ENCODE data around the gene SSR2. TPM values are rescaled to one million over a fixed set of nuclear protein-coding genes. Genes with fewer than 3 reads are reported as not detected.
"Not testable (repeated sequence)": the region's sequence is repeated elsewhere in the genome, so short reads cannot be mapped to it uniquely, and the experiment has no call there.

SSR2 gene
- total and polyA plus RNA-seq, 8 donors, result 67.1 to 354 (median 232) TPM

GRCh38 chr1:155996166-155996565 is 24.6 kb downstream of the SSR2 start:
- DNase-seq, result no peak
- peaks cover 0 to 6% (median 5%) of the 10 kb centered on the region in 4 donors for H3K4me1 ChIP-seq
- 45 to 59% (median 53%) methylated on average over 2 of the region's 2 CpGs for WGBS, 5 donors
- H3K9me3 ChIP-seq, result no peaks in the 10 kb centered on the region
- TF ChIP-seq POLR2A (IDR thresholded peaks at IDR 0.05) (no peak), EP300 (IDR thresholded peaks at IDR 0.05) (no peak), POLR2AphosphoS5 (IDR thresholded peaks at IDR 0.05) (no peak)
- TF ChIP-seq, protein P1, sequence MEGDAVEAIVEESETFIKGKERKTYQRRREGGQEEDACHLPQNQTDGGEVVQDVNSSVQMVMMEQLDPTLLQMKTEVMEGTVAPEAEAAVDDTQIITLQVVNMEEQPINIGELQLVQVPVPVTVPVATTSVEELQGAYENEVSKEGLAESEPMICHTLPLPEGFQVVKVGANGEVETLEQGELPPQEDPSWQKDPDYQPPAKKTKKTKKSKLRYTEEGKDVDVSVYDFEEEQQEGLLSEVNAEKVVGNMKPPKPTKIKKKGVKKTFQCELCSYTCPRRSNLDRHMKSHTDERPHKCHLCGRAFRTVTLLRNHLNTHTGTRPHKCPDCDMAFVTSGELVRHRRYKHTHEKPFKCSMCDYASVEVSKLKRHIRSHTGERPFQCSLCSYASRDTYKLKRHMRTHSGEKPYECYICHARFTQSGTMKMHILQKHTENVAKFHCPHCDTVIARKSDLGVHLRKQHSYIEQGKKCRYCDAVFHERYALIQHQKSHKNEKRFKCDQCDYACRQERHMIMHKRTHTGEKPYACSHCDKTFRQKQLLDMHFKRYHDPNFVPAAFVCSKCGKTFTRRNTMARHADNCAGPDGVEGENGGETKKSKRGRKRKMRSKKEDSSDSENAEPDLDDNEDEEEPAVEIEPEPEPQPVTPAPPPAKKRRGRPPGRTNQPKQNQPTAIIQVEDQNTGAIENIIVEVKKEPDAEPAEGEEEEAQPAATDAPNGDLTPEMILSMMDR (IDR thresholded peaks at IDR 0.05), result no peak
- no peaks in the 10 kb centered on the region for H3K27me3 ChIP-seq
- intact Hi-C loops (cut with DNase I; ENCODE audit: low total_unique reads), result no loop called here
- no peak overlapping the region for H3K27ac ChIP-seq
- no peak overlapping the region for H3K4me3 ChIP-seq
- no peaks in the 10 kb centered on the region for H3K36me3 ChIP-seq

GRCh38 chr1:155993595-155993994 is 27.2 kb downstream of the SSR2 start:
- WGBS, 5 donors, result 72 to 88% (median 77%) methylated on average over 3 of the region's 3 CpGs
- TF ChIP-seq, protein P1 (IDR thresholded peaks at IDR 0.05), result no peak
- Histone ChIP-seq H3K27me3 (no peaks in the 10 kb centered on the region), H3K27ac (no peak overlapping the region), H3K4me1 (peaks cover 0 to 29% (median 11%) of the 10 kb centered on the region in 4 donors), H3K36me3 (peaks cover 0 to 4% (median 0%) of the 10 kb centered on the region in 4 donors), H3K4me3 (no peak overlapping the region), H3K9me3 (no peaks in the 10 kb centered on the region)
- no peak for DNase-seq
- intact Hi-C loops (cut with DNase I; ENCODE audit: low total_unique reads), result loop anchor here (5.0 kb wide), 1 partner anchor 51 kb away; the partner anchor contains the start of gene RXFP4

GRCh38 chr1:155990005-155990739 is 30.6 kb downstream of the SSR2 start:
- intact Hi-C loops (cut with DNase I; ENCODE audit: low total_unique reads), result loop anchor here (5.0 kb wide), 1 partner anchor 48 kb away; the partner anchor contains the start of gene RXFP4
- TF ChIP-seq, protein P1 (IDR thresholded peaks at IDR 0.05), result no peak
- no peak for TF ChIP-seq POLR2A (IDR thresholded peaks at IDR 0.05)
- no peak for TF ChIP-seq POLR2AphosphoS5 (IDR thresholded peaks at IDR 0.05)
- TF ChIP-seq EP300 (IDR thresholded peaks at IDR 0.05), result no peak
- 81 to 92% (median 87%) methylated on average over 6 of the region's 6 CpGs for WGBS, 5 donors
- Histone ChIP-seq H3K4me1 (peaks cover 0 to 32% (median 12%) of the 10 kb centered on the region in 4 donors), H3K9me3 (no peaks in the 10 kb centered on the region), H3K27ac (peak overlapping the region in 2 of 5 donors; percentile 45 to 58), H3K4me3 (no peak overlapping the region), H3K27me3 (no peaks in the 10 kb centered on the region), H3K36me3 (peaks cover 0 to 4% (median 0%) of the 10 kb centered on the region in 4 donors)
- no peak for DNase-seq

- intact Hi-C loops (cut with DNase I; ENCODE audit: low total_unique reads), result loop anchor here (5.0 kb wide), 1 partner anchor 47 kb away; the partner anchor contains the start of gene RXFP4
- Histone ChIP-seq H3K9me3 (no peaks in the 10 kb centered on the region), H3K36me3 (peaks cover 0 to 4% (median 0%) of the 10 kb centered on the region in 4 donors), H3K27me3 (no peaks in the 10 kb centered on the region), H3K4me3 (peak overlapping the region; percentile 23 to 36 (median 32)), H3K27ac (peak overlapping the region in 4 of 5 donors; percentile 4 to 65 (median 52)), H3K4me1 (peaks cover 3 to 37% (median 12%) of the 10 kb centered on the region in 4 donors)
- WGBS, 5 donors, result 21 to 26% (median 25%) methylated on average over 4 to 9 of the region's 9 CpGs
- DNase-seq, result peak; percentile 79 to 92
- TF ChIP-seq POLR2AphosphoS5 (IDR thresholded peaks at IDR 0.05) (peak in 2 of 3 donors; percentile 13 to 81), EP300 (IDR thresholded peaks at IDR 0.05) (no peak)
- TF ChIP-seq, protein P1 (IDR thresholded peaks at IDR 0.05), result peak in 6 of 7 experiments; percentile 75 to 99 (median 98)
These were observed 31.3 kb downstream of the SSR2 start for GRCh38 chr1:155989242-155990004.

DNA sequence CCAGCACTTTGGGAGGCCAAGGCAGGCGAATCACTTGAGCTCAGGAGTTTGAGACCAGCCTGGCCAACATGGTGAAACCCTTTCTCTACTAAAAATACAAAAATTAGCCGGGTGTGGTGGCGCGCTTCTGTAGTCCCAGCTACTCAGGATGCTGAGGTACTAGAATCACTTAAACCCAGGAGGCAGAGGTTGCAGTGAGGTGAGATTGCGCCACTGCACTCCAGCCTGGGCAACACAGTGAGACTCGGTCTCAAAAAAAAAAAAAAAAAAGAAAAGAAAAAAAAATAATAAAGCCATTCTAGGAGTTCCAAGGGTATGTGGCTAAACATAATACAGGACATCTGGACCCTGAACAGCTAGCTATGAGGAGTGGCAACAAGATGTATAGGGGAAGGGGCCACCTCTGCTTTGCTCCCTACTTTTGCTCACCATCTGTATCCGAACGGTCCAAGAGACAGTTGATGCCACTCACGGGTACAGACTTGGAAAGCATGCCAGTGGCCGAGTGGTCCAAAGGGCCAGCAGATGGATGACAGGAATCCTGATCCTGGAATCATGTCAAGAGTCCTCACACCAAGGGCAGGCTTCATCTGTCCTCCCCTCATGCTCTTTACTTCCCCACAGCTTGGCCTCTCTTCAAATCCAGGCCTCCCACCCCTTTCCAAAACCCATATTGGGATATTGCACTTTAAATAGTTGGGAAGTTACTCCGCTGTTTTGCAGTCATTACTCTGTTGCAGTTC is 35.7 kb downstream of the SSR2 start:
- DNase-seq; H3K27me3 ChIP-seq; H3K9me3 ChIP-seq; H3K36me3 ChIP-seq; intact Hi-C loops (cut with DNase I; ENCODE audit: low total_unique reads); H3K4me3 ChIP-seq: not testable (repeated sequence)
- peak overlapping the region in 2 of 5 donors; percentile 6 to 93 for H3K27ac ChIP-seq
- 88 to 93% (median 90%) methylated on average over 11 of the region's 11 CpGs for whole genome bisulfite sequencing, 5 donors
- H3K4me1 ChIP-seq, result peaks cover 34 to 66% (median 50%) of the 10 kb centered on the region in 4 donors
